Measurements from ENCODE around the gene ATXN8OS.

The ATXN8OS gene

GRCh38 chr13:70172946-70173597, 65.4 kb downstream of the ATXN8OS start:
- no peak overlapping the region for H3K4me2 ChIP-seq (ENCODE audit: low read depth, low read length, poor library complexity, severe bottlenecking)

GRCh38 chr13:70173598-70173959, 66.0 kb downstream of the ATXN8OS start:
- no peaks in the 10 kb centered on the region for H3K27me3 ChIP-seq (ENCODE audit: insufficient read depth, low read length, poor library complexity, severe bottlenecking)
- H2AFZ ChIP-seq (ENCODE audit: low read length), result no peak overlapping the region
- no peaks in the 10 kb centered on the region for H4K20me1 ChIP-seq (ENCODE audit: insufficient read depth, low read length, poor library complexity, severe bottlenecking)
- H3K36me3 ChIP-seq (ENCODE audit: insufficient read depth, low read length), result no peaks in the 10 kb centered on the region
- no peak overlapping the region for H3K4me3 ChIP-seq (ENCODE audit: low read length, poor library complexity, severe bottlenecking)
- no peak overlapping the region for H3K9ac ChIP-seq (ENCODE audit: low read depth, low read length, poor library complexity, severe bottlenecking)
- no peaks in the 10 kb centered on the region for H3K9me2 ChIP-seq (replicated peaks; ENCODE audit: low read depth, low read length)
- H3K79me2 ChIP-seq (ENCODE audit: insufficient read depth, low read length), result no peaks in the 10 kb centered on the region
- H3F3A ChIP-seq (ENCODE audit: low read depth), result no peaks in the 10 kb centered on the region
- no peaks in the 10 kb centered on the region for H3K9me3 ChIP-seq (ENCODE audit: insufficient read depth, low read depth, low read length)
- no peaks in the 10 kb centered on the region for H3K4me1 ChIP-seq (ENCODE audit: insufficient read depth, low read length, poor library complexity, severe bottlenecking)
- TF ChIP-seq EZH2phosphoT487 (IDR thresholded peaks at IDR 0.05; ENCODE audit: borderline replicate concordance) (no peak), CTCF (conservative IDR thresholded peaks at IDR 0.05; ENCODE audit: low read length) (no peak)
- no peak overlapping the region for H3K4me2 ChIP-seq (ENCODE audit: low read depth, low read length, poor library complexity, severe bottlenecking)

More at GRCh38 chr13:70172946-70173597, 65.4 kb downstream of the ATXN8OS start:
- Histone ChIP-seq H3K9ac (ENCODE audit: low read depth, low read length, poor library complexity, severe bottlenecking) (no peak overlapping the region), H3K79me2 (ENCODE audit: insufficient read depth, low read length) (no peaks in the 10 kb centered on the region), H3F3A (ENCODE audit: low read depth) (no peaks in the 10 kb centered on the region), H3K27me3 (ENCODE audit: insufficient read depth, low read length, poor library complexity, severe bottlenecking) (no peaks in the 10 kb centered on the region), H2AFZ (ENCODE audit: low read length) (no peak overlapping the region), H3K9me2 (replicated peaks; ENCODE audit: low read depth, low read length) (no peaks in the 10 kb centered on the region), H3K4me3 (ENCODE audit: low read length, poor library complexity, severe bottlenecking) (no peak overlapping the region), H3K9me3 (ENCODE audit: insufficient read depth, low read depth, low read length) (no peaks in the 10 kb centered on the region), H3K36me3 (ENCODE audit: insufficient read depth, low read length) (no peaks in the 10 kb centered on the region), H3K4me1 (ENCODE audit: insufficient read depth, low read length, poor library complexity, severe bottlenecking) (no peaks in the 10 kb centered on the region), H4K20me1 (ENCODE audit: insufficient read depth, low read length, poor library complexity, severe bottlenecking) (no peaks in the 10 kb centered on the region)
- no peak for TF ChIP-seq EZH2phosphoT487 (IDR thresholded peaks at IDR 0.05; ENCODE audit: borderline replicate concordance)

GRCh38 chr13:70178346-70178745, 70.7 kb downstream of the ATXN8OS start:
- no peaks in the 10 kb centered on the region for H3K9me2 ChIP-seq (replicated peaks; ENCODE audit: low read depth, low read length)
- no peaks in the 10 kb centered on the region for H3K79me2 ChIP-seq (ENCODE audit: insufficient read depth, low read length)
- H3K9me3 ChIP-seq (ENCODE audit: insufficient read depth, low read depth, low read length), result no peaks in the 10 kb centered on the region
- no peak overlapping the region for H3K4me2 ChIP-seq (ENCODE audit: low read depth, low read length, poor library complexity, severe bottlenecking)
- no peaks in the 10 kb centered on the region for H3K4me1 ChIP-seq (ENCODE audit: insufficient read depth, low read length, poor library complexity, severe bottlenecking)
- H4K20me1 ChIP-seq (ENCODE audit: insufficient read depth, low read length, poor library complexity, severe bottlenecking), result no peaks in the 10 kb centered on the region
- no peak overlapping the region for H3K9ac ChIP-seq (ENCODE audit: low read depth, low read length, poor library complexity, severe bottlenecking)
- H2AFZ ChIP-seq (ENCODE audit: low read length), result no peak overlapping the region
- H3K27me3 ChIP-seq (ENCODE audit: insufficient read depth, low read length, poor library complexity, severe bottlenecking), result no peaks in the 10 kb centered on the region
- no peaks in the 10 kb centered on the region for H3F3A ChIP-seq (ENCODE audit: low read depth)
- TF ChIP-seq CTCF (conservative IDR thresholded peaks at IDR 0.05; ENCODE audit: low read length) (no peak), EZH2phosphoT487 (IDR thresholded peaks at IDR 0.05; ENCODE audit: borderline replicate concordance) (no peak)
- no peaks in the 10 kb centered on the region for H3K36me3 ChIP-seq (ENCODE audit: insufficient read depth, low read length)
- H3K4me3 ChIP-seq (ENCODE audit: low read length, poor library complexity, severe bottlenecking), result no peak overlapping the region
